Fibroblast of the conjunctiva (primary cell): ENCODE data around the gene TBC1D1.

ENCODE experiments used
- DNase-seq: peaks from one replicate; pipeline ENCODE4 v3.0.0-alpha.2; 2010; ENCODE audit warnings: low read depth

TBC1D1 gene

GRCh38 chr4:38125816-38126215, 234.9 kb downstream of the TBC1D1 start:
- DNase-seq, result no peak

- DNase-seq, result no peak
Observed at GRCh38 chr4:38128478-38129459, 237.9 kb downstream of the TBC1D1 start.

- no peak for DNase-seq
Observed at GRCh38 chr4:38129460-38130227, 238.8 kb downstream of the TBC1D1 start.

- no peak for DNase-seq
Observed at GRCh38 chr4:38130884-38131283, 240.0 kb downstream of the TBC1D1 start.

- no peak for DNase-seq
Observed at GRCh38 chr4:38131371-38132091, 240.6 kb downstream of the TBC1D1 start.

GRCh38 chr4:38132107-38132673, 241.3 kb downstream of the TBC1D1 start:
- peak; percentile 56 for DNase-seq

GRCh38 chr4:38132843-38133662, 242.2 kb downstream of the TBC1D1 start:
- DNase-seq, result no peak

GRCh38 chr4:38133711-38134480, 243.0 kb downstream of the TBC1D1 start:
- DNase-seq, result no peak

GRCh38 chr4:38135201-38135600, 244.3 kb downstream of the TBC1D1 start:
- DNase-seq, result no peak

GRCh38 chr4:38136604-38137003, 245.7 kb downstream of the TBC1D1 start:
- DNase-seq, result no peak

GRCh38 chr4:38137080-38137479, 246.2 kb downstream of the TBC1D1 start:
- DNase-seq, result no peak

- no peak for DNase-seq
Observed at GRCh38 chr4:38138363-38138762, 247.5 kb downstream of the TBC1D1 start.

- DNase-seq, result no peak
Observed at GRCh38 chr4:38139187-38139586, 248.3 kb downstream of the TBC1D1 start.

- no peak for DNase-seq
Observed at GRCh38 chr4:38140643-38141203, 249.8 kb downstream of the TBC1D1 start.

GRCh38 chr4:38141808-38142500, 251.1 kb downstream of the TBC1D1 start:
- no peak for DNase-seq

- DNase-seq, result no peak
Observed at GRCh38 chr4:38144031-38144430, 253.1 kb downstream of the TBC1D1 start.

GRCh38 chr4:38145033-38145678, 254.3 kb downstream of the TBC1D1 start:
- no peak for DNase-seq

GRCh38 chr4:38145741-38146140, 254.9 kb downstream of the TBC1D1 start:
- DNase-seq, result no peak

GRCh38 chr4:38146383-38146782, 255.5 kb downstream of the TBC1D1 start:
- no peak for DNase-seq
